Tibial nerve (tissue), 4 donors: ENCODE data around the gene KSR2. TPM values are rescaled to one million over a fixed set of nuclear protein-coding genes. Genes with fewer than 3 reads are reported as not detected.

Source experiments
- DNase-seq, 2 donors: peaks; one replicate each; pipeline ENCODE4 v3.0.0-alpha.2; 2019; ENCODE audit warnings: low spot score in 2 of 2
- H3K27ac ChIP-seq, 4 donors: fragments of 200-600 bp; sonication (generic) in 3 of 4; one replicate each; pipeline ENCODE4 v1.5.1; 2017 to 2019; ENCODE audit warnings: mild to moderate bottlenecking in 1 of 4
- H3K27me3 ChIP-seq, 2 donors: fragments of 200-600 bp; sonication (generic) in 1 of 2; one replicate each; pipeline versions ENCODE4 v1.5.1 to v1.6.0; 2017 to 2019
- H3K36me3 ChIP-seq, 3 donors: fragments of 200-600 bp; sonication (generic); one replicate each; pipeline ENCODE4 v1.5.1; 2018 to 2019
- H3K4me1 ChIP-seq, 4 donors: fragments of 200-600 bp; sonication (generic) in 3 of 4; one replicate each; pipeline ENCODE4 v1.5.1; 2017 to 2019
- H3K4me3 ChIP-seq, 4 donors: fragments of 200-600 bp; sonication (generic) in 3 of 4; one replicate each; pipeline ENCODE4 v1.5.1; 2017 to 2019; ENCODE audit warnings: mild to moderate bottlenecking in 1 of 4, moderate library complexity in 1 of 4
- H3K9me3 ChIP-seq, 4 donors: fragments of 200-600 bp; sonication (generic) in 3 of 4; one replicate each; pipeline ENCODE4 v1.5.1; 2017 to 2019
- CTCF ChIP-seq, 5 experiments: fragments of 200-600 bp in 3 of 5; fragments of 450-650 bp in 2 of 5; sonication (generic) in 3 of 5; IDR thresholded peaks; one replicate each; pipeline ENCODE4 v1.5.1; 2016 to 2019; ENCODE audit warnings: antibody characterized with exemption in 5 of 5, mild to moderate bottlenecking in 3 of 5, moderate library complexity in 2 of 5
- EP300 ChIP-seq, 2 donors: sonication (generic); formaldehyde crosslinking; IDR thresholded peaks; one replicate each; pipeline ENCODE4 v1.6.1; 2017; ENCODE audit warnings: antibody characterized with exemption in 2 of 2, mild to moderate bottlenecking in 1 of 2
- POLR2A ChIP-seq, 2 donors: fragments of 450-650 bp; IDR thresholded peaks; one replicate each; pipeline ENCODE4 v1.6.1; 2017; ENCODE audit warnings: antibody characterized with exemption in 2 of 2, mild to moderate bottlenecking in 2 of 2, moderate library complexity in 2 of 2
- WGBS, 2 donors: methylation state at CpG; one replicate each; pipeline ENCODE4 v1.1.5; 2018; 5-methylcytosine and 5-hydroxymethylcytosine counted together
- total RNA-seq, 4 donors: library from RNA; depleted of rRNA; stranded (reverse); fragments of >200 nt; gene quantifications; one replicate each; pipeline ENCODE4 v1.1.0, GENCODE V29; 2016

Gene KSR2
- total RNA-seq, 4 donors from 2014 or later: under 0.01 TPM; not detected in 3

GRCh38 chr12:117590386-117590785 lies 378.4 kb downstream of the KSR2 start:
- Histone ChIP-seq H3K4me1 (peaks cover 0 to 3% (median 0%) of the 10 kb centered on the region in 4 donors), H3K27me3 (no peaks in the 10 kb centered on the region), H3K36me3 (no peaks in the 10 kb centered on the region), H3K27ac (no peak overlapping the region), H3K4me3 (no peak overlapping the region), H3K9me3 (peaks cover 0 to 15% (median 0%) of the 10 kb centered on the region in 4 donors)
- no peak for DNase-seq
- WGBS, 2 donors: 76 to 80% methylated on average over 3 of the region's 3 CpGs
- TF ChIP-seq EP300 (IDR thresholded peaks at IDR 0.05): no peak
- no peak for TF ChIP-seq CTCF (IDR thresholded peaks at IDR 0.05)
- TF ChIP-seq POLR2A (IDR thresholded peaks at IDR 0.05): no peak

- 84 to 100% methylated on average over 1 of the region's 1 CpG for WGBS, 2 donors
- Histone ChIP-seq H3K27me3 (no peaks in the 10 kb centered on the region), H3K9me3 (peaks cover 0 to 15% (median 0%) of the 10 kb centered on the region in 4 donors), H3K36me3 (no peaks in the 10 kb centered on the region), H3K4me1 (peaks cover 0 to 3% (median 2%) of the 10 kb centered on the region in 4 donors), H3K27ac (no peak overlapping the region), H3K4me3 (no peak overlapping the region)
- TF ChIP-seq EP300 (IDR thresholded peaks at IDR 0.05) (no peak), CTCF (IDR thresholded peaks at IDR 0.05) (no peak), POLR2A (IDR thresholded peaks at IDR 0.05) (no peak)
- DNase-seq: no peak
Observed at GRCh38 chr12:117589021-117589420, 379.8 kb downstream of the KSR2 start.

GRCh38 chr12:117587631-117588287 lies 381.0 kb downstream of the KSR2 start:
- DNase-seq: peak; percentile 16 to 52
- 17% methylated on average over 12 of the region's 12 CpGs for WGBS, 2 donors
- H3K27ac ChIP-seq: no peak overlapping the region
- H3K4me1 ChIP-seq: peaks cover 0 to 9% (median 3%) of the 10 kb centered on the region in 4 donors
- TF ChIP-seq EP300 (IDR thresholded peaks at IDR 0.05) (no peak), CTCF (IDR thresholded peaks at IDR 0.05) (peak; percentile 58 to 77 (median 70)), POLR2A (IDR thresholded peaks at IDR 0.05) (no peak)
- H3K36me3 ChIP-seq: no peaks in the 10 kb centered on the region
- peaks cover 0 to 15% (median 0%) of the 10 kb centered on the region in 4 donors for H3K9me3 ChIP-seq
- H3K27me3 ChIP-seq: no peaks in the 10 kb centered on the region
- H3K4me3 ChIP-seq: no peak overlapping the region

GRCh38 chr12:117583677-117584225 lies 385.0 kb downstream of the KSR2 start:
- WGBS, 2 donors: 11 to 18% methylated on average over 12 of the region's 12 CpGs
- TF ChIP-seq EP300 (IDR thresholded peaks at IDR 0.05) (no peak), POLR2A (IDR thresholded peaks at IDR 0.05) (no peak), CTCF (IDR thresholded peaks at IDR 0.05) (no peak)
- Histone ChIP-seq H3K4me3 (no peak overlapping the region), H3K36me3 (no peaks in the 10 kb centered on the region), H3K27ac (no peak overlapping the region), H3K27me3 (no peaks in the 10 kb centered on the region), H3K4me1 (peaks cover 0 to 22% (median 3%) of the 10 kb centered on the region in 4 donors), H3K9me3 (no peaks in the 10 kb centered on the region)
- DNase-seq: no peak

GRCh38 chr12:117583092-117583491 lies 385.7 kb downstream of the KSR2 start:
- WGBS, 2 donors: 88 to 89% methylated on average over 2 of the region's 2 CpGs
- no peak for DNase-seq
- no peak overlapping the region for H3K27ac ChIP-seq
- H3K4me3 ChIP-seq: no peak overlapping the region
- H3K9me3 ChIP-seq: no peaks in the 10 kb centered on the region
- H3K4me1 ChIP-seq: peaks cover 0 to 22% (median 3%) of the 10 kb centered on the region in 4 donors
- no peak for TF ChIP-seq POLR2A (IDR thresholded peaks at IDR 0.05)
- TF ChIP-seq EP300 (IDR thresholded peaks at IDR 0.05): no peak
- TF ChIP-seq CTCF (IDR thresholded peaks at IDR 0.05): no peak
- H3K27me3 ChIP-seq: no peaks in the 10 kb centered on the region
- H3K36me3 ChIP-seq: no peaks in the 10 kb centered on the region
